ENCODE results near the gene MARCHF3.

MARCHF3 gene

DNA sequence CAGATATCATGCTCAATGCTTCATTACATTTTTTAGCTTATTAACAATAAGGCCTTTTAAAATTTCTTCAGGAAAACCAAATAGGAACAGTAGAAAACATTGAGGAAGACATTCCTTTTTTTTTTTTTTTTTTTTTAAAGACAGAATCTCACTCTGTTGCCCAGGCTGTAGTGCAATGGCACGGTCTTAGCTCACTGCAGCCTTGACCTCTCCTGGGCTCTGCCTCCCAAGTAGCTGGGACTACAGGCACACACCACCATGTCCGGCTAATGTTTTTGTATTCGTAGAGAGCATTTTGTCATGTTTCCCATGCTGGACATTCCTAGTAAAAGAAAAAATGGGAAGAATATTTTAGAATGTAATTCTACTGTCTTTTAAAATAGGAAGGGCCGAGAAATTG is 193.1 kb downstream of the MARCHF3 start:
- DNase-seq: no peak
- H3K4me1 Mint-ChIP-seq: no peaks in the 10 kb centered on the region
- CTCF ChIA-PET: interaction anchor here (1.0 to 1.2 kb wide), 3 partner anchors 11 to 23 kb away, joined by 3 to 4 read pairs (median 3); no protein-coding TSS in a partner anchor
- no peaks in the 10 kb centered on the region for H3K27me3 Mint-ChIP-seq
- peaks cover 56% of the 10 kb centered on the region for H3K36me3 Mint-ChIP-seq
- H3K9me3 Mint-ChIP-seq: no peaks in the 10 kb centered on the region
- H3K27ac Mint-ChIP-seq: no peak overlapping the region
- H3K4me3 Mint-ChIP-seq: no peak overlapping the region

DNA sequence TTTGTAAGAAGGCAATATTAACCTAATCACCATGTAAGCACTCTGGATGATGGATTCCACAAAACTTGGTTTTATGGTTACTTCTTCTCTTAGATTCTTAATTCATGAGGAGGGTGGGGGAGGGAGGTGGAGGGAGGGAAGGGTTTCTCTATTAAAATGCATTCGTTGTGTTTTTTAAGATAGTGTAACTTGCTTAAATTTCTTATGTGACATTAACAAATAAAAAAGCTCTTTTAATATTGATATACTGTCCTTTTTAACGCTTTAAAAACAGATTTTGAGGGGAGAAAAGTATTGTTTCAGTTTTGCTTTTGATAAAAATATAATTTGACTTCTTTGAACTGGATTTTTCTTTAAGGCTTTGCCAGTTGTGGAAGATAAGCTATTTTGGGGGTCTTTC is 193.6 kb downstream of the MARCHF3 start:
- Mint-ChIP-seq H3K9me3 (no peaks in the 10 kb centered on the region), H3K4me1 (no peaks in the 10 kb centered on the region), H3K27me3 (no peaks in the 10 kb centered on the region), H3K36me3 (peaks cover 56% of the 10 kb centered on the region), H3K27ac (no peak overlapping the region), H3K4me3 (no peak overlapping the region)
- CTCF ChIA-PET: interaction anchor here (1.2 kb wide), 1 partner anchor 23 kb away, joined by 3 read pairs; no protein-coding TSS in a partner anchor
- no peak for DNase-seq

DNA sequence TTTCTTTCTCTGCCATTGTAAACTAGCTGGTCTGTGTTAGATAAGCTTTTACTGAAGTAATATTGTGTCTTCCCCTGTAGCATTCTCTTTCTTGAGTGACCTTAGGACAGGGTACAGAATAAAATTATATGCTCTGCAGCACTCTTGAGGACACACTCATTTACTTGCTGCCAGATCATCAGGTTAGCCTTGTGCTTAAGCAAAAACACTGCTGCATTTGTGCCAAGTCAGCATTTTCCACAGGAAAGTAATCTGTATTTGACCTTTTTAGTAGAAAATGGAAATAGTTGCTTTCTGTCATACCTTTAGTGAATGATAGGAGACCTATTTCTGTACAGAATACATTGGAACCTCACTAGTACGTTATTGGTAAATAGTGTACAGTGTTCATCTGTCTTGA is 199.2 kb downstream of the MARCHF3 start:
- no peaks in the 10 kb centered on the region for H3K4me1 Mint-ChIP-seq
- H3K27me3 Mint-ChIP-seq: no peaks in the 10 kb centered on the region
- CTCF ChIA-PET: interaction anchor here (0.6 to 1.2 kb wide), 3 partner anchors 30 to 198 kb away, joined by 3 to 4 read pairs (median 3); no protein-coding TSS in a partner anchor
- no peak overlapping the region for H3K27ac Mint-ChIP-seq
- peaks cover 71% of the 10 kb centered on the region for H3K36me3 Mint-ChIP-seq
- DNase-seq: no peak
- no peaks in the 10 kb centered on the region for H3K9me3 Mint-ChIP-seq
- H3K4me3 Mint-ChIP-seq: no peak overlapping the region

DNA sequence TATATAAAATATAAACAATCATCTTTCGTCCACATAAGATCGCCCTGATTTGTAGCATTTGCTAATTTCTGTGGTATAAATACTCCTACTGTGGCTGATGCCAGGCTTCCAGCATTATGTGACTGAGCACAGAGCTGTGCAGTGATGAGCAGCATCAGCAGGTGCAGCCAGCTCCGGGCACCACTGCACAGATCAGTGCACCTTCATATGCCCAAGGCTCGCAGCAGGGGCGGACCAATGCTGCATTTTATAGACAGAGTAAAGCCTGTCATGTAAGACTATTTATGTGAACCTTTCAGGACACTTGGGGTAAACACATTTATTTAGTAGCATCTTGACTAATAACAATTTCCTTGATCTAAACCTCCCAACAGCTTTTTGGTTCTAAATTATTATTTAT is 200.3 kb downstream of the MARCHF3 start:
- peaks cover 72% of the 10 kb centered on the region for H3K36me3 Mint-ChIP-seq
- CTCF ChIA-PET: interaction anchor here (0.7 to 1.2 kb wide), 2 partner anchors 21 to 28 kb away, joined by 3 to 5 read pairs; no protein-coding TSS in a partner anchor
- H3K9me3 Mint-ChIP-seq: no peaks in the 10 kb centered on the region
- DNase-seq: no peak
- no peak overlapping the region for H3K4me3 Mint-ChIP-seq
- no peaks in the 10 kb centered on the region for H3K4me1 Mint-ChIP-seq
- H3K27ac Mint-ChIP-seq: no peak overlapping the region
- H3K27me3 Mint-ChIP-seq: no peaks in the 10 kb centered on the region

DNA sequence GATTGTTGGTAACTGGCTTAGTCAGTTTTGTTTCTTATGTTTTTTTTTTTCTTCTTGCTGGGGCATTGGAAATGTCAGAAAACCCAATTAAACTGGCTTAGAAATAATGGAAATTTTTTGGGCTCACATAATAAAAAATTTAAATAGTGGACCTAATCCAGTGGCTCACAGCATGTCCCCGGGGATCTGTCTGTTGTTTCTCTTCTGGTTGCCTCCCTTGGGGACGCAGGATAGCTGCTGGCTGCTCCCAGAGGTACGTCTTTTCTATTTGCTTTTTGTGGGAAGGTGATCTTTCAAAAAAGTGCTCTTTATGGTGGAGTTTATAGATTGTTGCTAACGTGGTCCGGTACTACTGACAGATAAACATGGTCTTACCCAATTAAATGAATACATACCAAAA is 201.3 kb downstream of the MARCHF3 start:
- no peaks in the 10 kb centered on the region for H3K27me3 Mint-ChIP-seq
- no peak overlapping the region for H3K27ac Mint-ChIP-seq
- H3K4me1 Mint-ChIP-seq: no peaks in the 10 kb centered on the region
- CTCF ChIA-PET: no interaction called here
- no peaks in the 10 kb centered on the region for H3K9me3 Mint-ChIP-seq
- H3K36me3 Mint-ChIP-seq: peaks cover 70% of the 10 kb centered on the region
- no peak overlapping the region for H3K4me3 Mint-ChIP-seq
- no peak for DNase-seq

DNA sequence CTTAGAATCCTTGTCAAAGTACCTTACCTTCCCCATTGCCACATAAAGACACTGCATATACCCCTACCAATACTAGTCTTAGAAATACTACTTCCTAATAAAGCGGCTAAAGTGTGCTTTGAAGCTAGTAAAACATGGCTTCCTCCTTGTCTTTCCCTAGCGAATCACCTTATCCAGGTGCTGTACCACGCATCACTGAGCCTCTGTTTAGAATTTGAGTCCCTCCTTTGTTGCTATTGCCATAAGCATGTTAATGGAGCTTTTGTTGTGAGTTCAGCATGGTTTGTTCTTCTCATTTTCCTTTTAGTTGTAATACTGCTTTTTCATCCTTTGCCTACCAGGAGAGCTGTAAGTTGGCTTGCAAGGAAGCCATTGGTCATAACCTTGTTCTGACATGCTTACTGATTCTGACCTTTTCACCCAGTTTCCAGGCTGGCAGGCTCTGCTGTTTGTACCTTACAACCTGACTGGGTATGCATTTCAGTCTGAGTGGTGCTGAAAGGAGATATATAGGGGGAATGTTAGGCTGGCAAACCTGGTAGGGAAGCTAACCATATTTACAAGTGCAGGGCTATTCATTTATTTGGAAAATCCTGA is 203.6 kb downstream of the MARCHF3 start:
- no peak overlapping the region for H3K4me3 Mint-ChIP-seq
- H3K36me3 Mint-ChIP-seq: peaks cover 68% of the 10 kb centered on the region
- no peak for DNase-seq
- H3K27ac Mint-ChIP-seq: no peak overlapping the region
- no peaks in the 10 kb centered on the region for H3K9me3 Mint-ChIP-seq
- H3K4me1 Mint-ChIP-seq: peaks cover under 1% of the 10 kb centered on the region
- H3K27me3 Mint-ChIP-seq: no peaks in the 10 kb centered on the region
- CTCF ChIA-PET: interaction anchor here (1.0 kb wide), 1 partner anchor 11 kb away, joined by 4 read pairs; no protein-coding TSS in a partner anchor

DNA sequence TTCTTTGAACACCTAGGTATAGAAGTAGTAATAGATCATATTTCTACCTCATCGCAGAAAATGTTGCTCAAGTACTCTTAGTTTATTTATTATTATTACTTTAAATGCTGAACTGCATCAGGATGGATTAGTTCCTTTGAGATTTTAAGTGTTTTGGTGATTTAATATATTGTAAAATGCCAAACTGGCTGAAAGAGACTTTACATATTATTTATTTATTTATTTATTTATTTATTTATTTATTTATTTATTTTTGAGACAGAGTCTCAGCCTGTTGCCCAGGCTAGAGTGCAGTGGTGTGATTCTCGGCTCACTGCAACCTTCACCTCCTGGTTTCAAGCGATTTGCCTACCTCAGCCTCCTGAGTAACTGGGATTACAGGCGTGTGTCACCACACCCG is 211.1 kb downstream of the MARCHF3 start:
- H3K27me3 Mint-ChIP-seq: no peaks in the 10 kb centered on the region
- no peaks in the 10 kb centered on the region for H3K9me3 Mint-ChIP-seq
- no peak for DNase-seq
- peaks cover 52% of the 10 kb centered on the region for H3K36me3 Mint-ChIP-seq
- peaks cover 3% of the 10 kb centered on the region for H3K4me1 Mint-ChIP-seq
- H3K27ac Mint-ChIP-seq: no peak overlapping the region
- no peak overlapping the region for H3K4me3 Mint-ChIP-seq
- CTCF ChIA-PET: no interaction called here

DNA sequence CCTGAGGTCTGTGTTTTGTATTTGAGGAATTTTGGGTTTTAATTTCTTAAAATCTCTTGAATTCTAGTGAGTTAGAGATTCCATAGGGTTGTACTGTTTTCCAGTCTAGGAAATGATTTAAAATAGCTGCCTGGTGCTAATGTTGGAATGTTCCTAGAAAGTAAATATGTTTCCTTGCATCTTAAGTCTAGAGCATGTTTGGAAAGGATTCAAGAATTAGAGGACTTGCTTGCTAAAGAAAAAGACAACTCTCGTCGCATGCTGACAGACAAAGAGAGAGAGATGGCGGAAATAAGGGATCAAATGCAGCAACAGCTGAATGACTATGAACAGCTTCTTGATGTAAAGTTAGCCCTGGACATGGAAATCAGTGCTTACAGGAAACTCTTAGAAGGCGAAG is 211.6 kb downstream of the MARCHF3 start:
- CTCF ChIA-PET: no interaction called here
- H3K36me3 Mint-ChIP-seq: peaks cover 56% of the 10 kb centered on the region

More for the DNA sequence above, 211.6 kb downstream of the MARCHF3 start:
- Mint-ChIP-seq H3K27ac (peak overlapping the region; percentile 17), H3K4me3 (no peak overlapping the region), H3K9me3 (no peaks in the 10 kb centered on the region), H3K27me3 (no peaks in the 10 kb centered on the region), H3K4me1 (peaks cover 5% of the 10 kb centered on the region)
- DNase-seq: no peak

Measured in activated naive CD4-positive, alpha-beta T cell treated with anti-CD3 and anti-CD28 coated beads, Interleukin-2, amount 10 ng/mL, durations not matched to agents 7 days and 5 days (primary cell).